ENCODE results near the gene SSH2.

The SSH2 gene

DNA sequence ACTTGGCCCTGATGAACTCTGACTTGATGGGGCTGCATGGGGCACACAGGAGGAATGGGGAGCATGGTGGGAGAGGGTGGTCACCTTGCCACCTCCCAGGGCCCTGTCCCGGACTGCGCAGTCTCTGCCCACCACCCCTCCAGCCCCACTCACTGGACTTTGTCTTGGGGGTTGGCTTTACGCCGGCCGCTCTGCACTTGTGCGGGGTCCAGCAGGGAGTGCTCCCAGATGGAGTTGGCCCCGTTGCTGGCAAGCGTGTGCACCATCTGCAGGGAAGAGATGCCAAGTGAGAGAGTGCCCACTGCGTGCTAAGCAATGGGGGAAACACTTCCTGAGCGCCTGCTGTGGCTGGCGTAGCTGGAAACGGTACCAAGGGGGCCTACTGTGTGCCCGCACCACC is 347.3 kb downstream of the SSH2 start:
- DNase-seq (ENCODE audit: extremely low read depth in 1 of 2, low read depth in 1 of 2) = no peak

DNA sequence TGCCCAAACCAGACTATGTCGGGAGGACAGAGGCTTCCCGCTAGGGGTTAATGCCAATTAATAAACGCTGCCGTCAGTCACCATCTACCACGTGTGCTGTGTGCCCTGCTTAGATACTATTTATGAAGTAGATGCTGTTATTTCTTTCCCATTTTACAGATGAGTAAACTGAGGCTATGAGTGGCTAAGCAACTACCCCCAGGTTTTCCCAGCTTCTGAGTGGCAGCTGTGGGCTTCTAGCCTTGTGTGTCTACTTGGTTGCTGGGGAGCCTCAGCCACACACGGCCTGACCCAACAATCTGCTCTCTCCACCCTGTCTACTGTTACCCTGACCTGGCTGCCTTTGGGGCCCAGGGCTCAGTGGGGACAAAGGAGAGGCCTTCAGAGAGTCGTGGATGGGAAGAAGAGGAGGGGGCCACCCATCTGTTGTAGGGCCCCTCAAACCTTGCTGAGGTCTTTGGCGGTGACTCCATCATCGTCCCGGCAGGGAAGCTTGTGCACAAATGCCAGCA is 347.7 kb downstream of the SSH2 start:
- no peak for DNase-seq (ENCODE audit: extremely low read depth in 1 of 2, low read depth in 1 of 2)

DNA sequence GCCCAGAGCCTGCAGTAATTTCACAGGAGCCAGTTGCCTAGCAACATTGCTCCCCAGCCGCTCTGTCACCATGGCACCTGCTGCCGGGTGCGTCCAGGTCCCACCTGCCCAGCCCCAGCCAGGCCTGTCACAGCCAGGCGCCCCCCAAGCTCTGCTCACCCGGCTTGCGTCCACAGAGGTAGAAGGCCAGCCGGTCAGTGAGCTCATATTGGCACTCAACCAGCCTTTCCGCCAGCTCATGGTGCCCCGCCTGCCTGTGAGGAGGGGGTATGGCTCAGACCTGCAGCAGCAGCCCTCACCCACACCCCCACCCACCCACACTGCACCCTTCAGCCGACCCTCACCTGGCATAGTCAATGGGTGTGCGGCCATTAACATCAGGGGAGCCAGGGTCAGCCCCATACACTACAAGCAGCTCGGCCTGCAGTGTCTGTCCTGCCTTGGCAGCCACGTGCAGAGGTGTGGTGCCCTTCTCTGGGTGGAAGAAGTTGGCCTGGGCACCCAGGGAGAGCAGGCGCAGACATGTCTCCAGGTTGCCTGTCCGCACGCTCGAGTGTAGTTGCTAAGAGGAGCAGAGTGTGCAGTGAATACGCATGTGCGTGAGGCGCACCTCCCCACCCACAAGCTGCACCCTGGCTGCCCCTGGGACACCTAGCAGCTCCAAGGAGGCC is 348.3 kb downstream of the SSH2 start:
- no peak for DNase-seq (ENCODE audit: extremely low read depth in 1 of 2, low read depth in 1 of 2)

DNA sequence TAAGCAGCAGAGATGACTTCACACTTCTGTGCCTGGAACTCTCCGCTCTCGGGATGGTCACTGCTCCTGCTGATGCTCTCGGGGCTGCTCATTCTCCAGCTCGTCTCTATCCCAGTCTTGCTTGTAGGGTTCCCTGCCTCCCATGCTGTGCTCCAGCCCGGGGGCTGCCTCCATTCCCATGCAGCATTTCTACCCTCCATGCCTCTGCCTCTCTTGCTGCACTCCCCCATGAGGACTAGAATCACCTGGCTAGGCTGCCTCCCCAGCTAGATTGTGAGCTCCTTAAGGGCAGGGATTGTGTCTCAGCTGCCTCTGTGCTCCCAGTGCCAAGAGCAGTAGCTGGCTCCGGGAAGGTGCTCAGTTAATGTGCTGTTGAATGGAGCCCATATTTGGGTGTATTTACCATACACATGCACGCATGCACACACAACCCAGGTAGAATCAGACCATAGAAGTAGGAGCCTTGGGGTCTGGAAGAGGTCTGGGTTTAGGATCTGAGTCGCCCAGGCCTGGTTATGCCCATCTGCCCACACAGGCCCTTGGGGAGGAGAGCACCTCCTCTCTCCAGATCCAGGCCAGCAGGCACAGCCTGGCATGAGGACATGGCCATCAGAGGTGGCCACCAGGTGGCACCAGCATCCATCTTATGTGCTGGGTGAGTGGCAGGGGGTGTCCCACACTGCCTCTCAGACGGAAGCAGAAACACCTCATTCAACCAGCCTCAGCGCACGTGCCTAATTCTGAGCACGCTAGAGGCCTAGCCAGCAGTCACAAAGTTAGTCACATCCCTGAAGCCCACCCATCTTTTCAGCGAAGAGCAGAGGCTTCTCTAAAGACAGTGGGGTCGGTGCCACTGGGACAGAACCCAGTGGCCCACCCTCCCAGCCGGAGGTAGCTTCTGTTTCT is 349.9 kb downstream of the SSH2 start:
- DNase-seq (ENCODE audit: extremely low read depth in 1 of 2, low read depth in 1 of 2) = peak; percentile 76 to 82

DNA sequence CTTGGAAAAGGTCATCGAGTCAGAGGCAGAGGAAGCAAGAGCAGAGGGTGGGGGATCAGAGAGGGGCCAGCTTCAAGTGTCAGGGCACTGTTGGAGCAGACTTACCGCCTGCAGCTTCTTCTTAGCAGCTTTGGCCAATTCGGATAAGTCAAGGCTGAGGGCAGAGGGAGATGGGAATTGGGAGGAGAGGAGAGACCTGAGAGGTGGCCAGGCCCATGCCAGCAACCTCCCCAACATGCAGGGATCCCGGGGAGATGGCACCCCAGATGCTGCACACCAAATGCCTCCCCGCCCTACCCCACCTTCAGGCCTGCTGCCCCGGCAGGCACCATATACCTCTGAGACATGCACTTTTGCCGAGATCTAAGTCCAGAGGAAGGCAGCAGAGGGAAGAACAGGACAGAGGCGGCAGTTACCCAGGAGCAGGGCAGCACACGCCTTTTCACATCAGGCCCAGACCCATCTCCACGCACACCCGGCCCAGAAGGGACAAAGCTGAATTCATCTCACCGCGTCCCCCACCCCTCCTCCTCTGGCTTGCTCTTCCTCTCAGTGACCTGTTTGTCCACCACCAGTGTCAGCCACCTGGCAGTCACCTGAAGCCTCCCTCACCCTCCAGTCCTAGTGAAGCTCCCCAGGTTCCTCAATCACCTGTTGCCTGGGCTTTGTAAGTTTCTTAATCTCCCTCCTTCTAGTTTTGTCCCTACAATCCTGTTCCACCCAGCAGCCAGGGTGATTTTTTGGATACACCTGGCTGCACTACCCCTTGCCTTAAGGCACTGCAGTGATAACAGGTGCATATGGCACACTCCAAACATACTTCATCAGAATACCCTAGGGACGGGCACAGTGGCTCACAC is 351.2 kb downstream of the SSH2 start:
- DNase-seq (ENCODE audit: extremely low read depth in 1 of 2, low read depth in 1 of 2) = no peak

DNA sequence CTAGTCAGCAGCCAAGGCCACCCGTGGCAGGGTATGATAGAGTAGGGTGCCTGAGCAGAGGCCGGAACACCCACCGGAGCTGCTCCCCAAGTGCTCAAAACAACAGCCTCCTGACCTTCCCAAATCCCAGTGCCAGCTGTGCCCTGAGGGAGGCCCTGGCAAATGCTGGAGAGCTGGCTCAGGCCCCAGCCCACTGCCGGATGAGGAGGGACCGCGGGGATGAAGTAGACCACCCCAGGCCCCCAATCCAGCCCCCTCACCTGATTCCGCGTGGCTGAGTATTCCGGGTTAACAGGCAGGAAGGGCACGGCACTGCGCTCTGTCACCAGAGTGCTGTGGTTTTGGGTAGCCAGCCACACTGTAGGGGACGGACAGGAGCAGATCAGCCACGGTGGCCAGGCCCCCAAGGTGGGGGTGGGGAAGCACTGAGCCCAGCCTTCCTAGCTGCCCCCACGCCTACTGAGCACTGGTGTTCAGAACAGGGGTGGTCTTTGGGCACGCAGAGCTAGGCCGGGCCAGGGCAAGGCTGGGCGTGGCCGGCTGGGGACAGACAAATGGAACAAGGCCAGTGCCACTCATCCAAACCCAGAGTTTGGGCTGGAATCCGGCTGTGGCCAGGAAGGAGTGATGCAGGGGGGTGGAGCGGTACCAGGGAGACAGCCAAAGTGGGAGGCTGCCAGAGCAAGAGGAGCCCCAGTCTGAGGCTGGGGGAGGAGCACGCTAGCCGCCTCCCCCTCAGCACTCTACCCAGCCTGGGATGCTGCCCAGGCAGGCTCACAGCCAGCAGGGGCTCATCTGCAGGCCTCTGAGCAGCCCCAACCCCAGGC is 352.4 kb downstream of the SSH2 start:
- DNase-seq (ENCODE audit: extremely low read depth in 1 of 2, low read depth in 1 of 2) = no peak

DNA sequence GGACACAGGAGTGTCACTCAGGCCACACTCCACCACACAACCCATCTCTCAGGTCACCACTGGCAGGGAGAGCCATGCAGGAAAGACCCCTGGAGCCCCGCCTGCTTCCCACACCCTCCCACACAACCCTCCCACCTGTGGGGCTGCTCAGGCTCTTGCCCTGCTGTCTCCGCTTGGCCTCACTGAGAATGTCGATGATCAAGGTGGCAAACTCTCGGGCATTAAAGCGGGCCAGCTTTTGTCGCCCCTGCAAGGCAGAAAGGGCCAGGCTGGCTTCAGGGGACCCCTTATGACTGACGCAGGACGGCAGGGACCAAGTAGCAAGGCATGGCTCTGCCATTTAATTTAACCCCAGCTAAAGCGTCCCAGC is 353.0 kb downstream of the SSH2 start:
- no peak for DNase-seq (ENCODE audit: extremely low read depth in 1 of 2, low read depth in 1 of 2)

DNA sequence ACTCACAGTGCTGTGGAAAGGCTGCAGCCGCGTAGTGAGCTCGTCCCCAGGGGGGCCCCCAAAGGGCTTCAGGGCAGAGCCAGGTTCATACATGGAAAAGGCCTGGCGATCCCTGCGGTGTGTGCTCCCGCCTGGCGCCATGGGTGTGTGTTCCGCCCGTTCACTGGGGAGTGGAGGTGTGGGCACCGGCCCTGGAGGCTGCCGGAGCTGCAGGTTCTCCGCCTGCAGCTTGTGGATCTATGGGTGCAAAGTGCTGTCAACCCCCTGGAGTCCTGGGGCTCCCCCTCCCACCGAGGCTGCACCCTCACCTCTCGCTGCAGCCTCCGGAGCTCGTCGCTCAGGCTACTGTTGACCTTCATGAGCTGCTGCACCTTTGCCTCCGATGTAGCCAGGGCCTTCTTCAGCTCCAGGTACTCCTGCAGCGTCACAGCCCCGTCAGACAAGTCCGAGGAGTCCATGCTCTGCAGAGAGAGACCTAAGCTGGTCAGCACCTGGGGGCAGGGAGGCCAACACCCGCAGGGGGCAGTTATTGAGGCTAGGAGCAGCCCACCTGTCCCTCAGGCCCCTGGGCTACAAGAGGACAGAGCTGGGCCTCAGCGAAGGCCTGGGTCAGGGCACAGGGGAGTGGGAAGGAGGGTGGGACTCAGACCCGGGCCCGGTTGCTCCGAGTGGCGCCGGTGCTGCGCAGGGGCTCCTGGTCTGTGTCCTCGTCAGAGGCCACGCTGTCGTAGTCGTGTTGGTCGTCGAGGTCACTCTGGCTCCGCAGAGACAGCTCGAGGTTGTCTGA is 353.6 kb downstream of the SSH2 start:
- DNase-seq (ENCODE audit: extremely low read depth in 1 of 2, low read depth in 1 of 2) = no peak
